GM23338 (cell line): ENCODE measurements around the gene ERC2. TPM values are rescaled to one million over a fixed set of nuclear protein-coding genes. Genes with fewer than 3 reads are reported as not detected.

Experiments used
- ATAC-seq: fragments of 200-7000 bp; cut with Tn5 transposase; 3 replicates; pipeline ENCODE4 v1.9.1; 2020
- DNase-seq: peaks from one replicate; pipeline ENCODE4 v3.0.0-alpha.2; 2015; ENCODE audit warnings: low spot score
- H2AFZ ChIP-seq: fragments of 200-600 bp; sonication (generic); 2 replicates; pipeline ENCODE4 v1.8.0; 2016; ENCODE audit warnings: antibody characterized with exemption, mild to moderate bottlenecking, moderate library complexity
- H3F3A ChIP-seq: fragments of 200-600 bp; sonication (generic); replicated peaks from 2 replicates; pipeline ENCODE4 v1.8.0; 2017; ENCODE audit warnings: antibody characterized with exemption, mixed run types, low read depth
- H3K27ac ChIP-seq: fragments of 200-600 bp; sonication (generic); 2 replicates; pipeline ENCODE4 v1.6.1; 2016; ENCODE audit warnings: low read depth
- H3K27me3 ChIP-seq: fragments of 200-600 bp; sonication (generic); 2 replicates; pipeline ENCODE4 v1.8.0; 2016; ENCODE audit warnings: mild to moderate bottlenecking, mixed run types, moderate library complexity; ENCODE audit not compliant: insufficient read depth
- H3K36me3 ChIP-seq: fragments of 200-600 bp; sonication (generic); 2 replicates; pipeline ENCODE4 v1.8.0; 2016; ENCODE audit warnings: mild to moderate bottlenecking; ENCODE audit not compliant: insufficient read depth
- H3K4me1 ChIP-seq: fragments of 200-600 bp; sonication (generic); 2 replicates; pipeline ENCODE4 v1.8.0; 2016; ENCODE audit warnings: mild to moderate bottlenecking, moderate library complexity; ENCODE audit not compliant: insufficient read depth
- H3K4me2 ChIP-seq: fragments of 200-600 bp; sonication (generic); 2 replicates; pipeline ENCODE4 v1.7.1; 2017; ENCODE audit warnings: mixed run types
- H3K4me3 ChIP-seq: fragments of 200-600 bp; sonication (generic); 2 replicates; pipeline ENCODE4 v1.6.1; 2016; ENCODE audit warnings: mixed run types
- H3K79me2 ChIP-seq: fragments of 200-600 bp; sonication (generic); replicated peaks from 2 replicates; pipeline ENCODE4 v1.8.0; 2017; ENCODE audit warnings: mild to moderate bottlenecking; ENCODE audit not compliant: insufficient read depth
- H3K9me2 ChIP-seq: fragments of 200-600 bp; sonication (generic); 2 replicates; pipeline ENCODE4 v1.8.0; 2017; ENCODE audit not compliant: insufficient read depth
- H4K20me1 ChIP-seq: fragments of 200-600 bp; sonication (generic); replicated peaks from 2 replicates; pipeline ENCODE4 v1.8.0; 2017; ENCODE audit warnings: mild to moderate bottlenecking; ENCODE audit not compliant: insufficient read depth
- H3K27ac Mint-ChIP-seq: 2 replicates; pipeline ENCODE4 v1.8.0; 2020; ENCODE audit warnings: inconsistent platforms, mild to moderate bottlenecking, moderate library complexity, mixed read lengths
- H3K27me3 Mint-ChIP-seq: 3 replicates; pipeline ENCODE4 v1.8.0; 2022; ENCODE audit warnings: low read depth, mild to moderate bottlenecking, moderate library complexity, mixed read lengths, inconsistent platforms; ENCODE audit not compliant: insufficient read depth, poor library complexity
- H3K36me3 Mint-ChIP-seq: 3 replicates; pipeline ENCODE4 v1.8.0; 2021; ENCODE audit warnings: low read depth, mild to moderate bottlenecking, inconsistent platforms, moderate library complexity, mixed read lengths
- H3K4me1 Mint-ChIP-seq: 3 replicates; pipeline ENCODE4 v1.8.0; 2020; ENCODE audit warnings: mild to moderate bottlenecking, inconsistent platforms, mixed read lengths
- H3K4me3 Mint-ChIP-seq: 3 replicates; pipeline ENCODE4 v1.8.0; 2021; ENCODE audit warnings: moderate library complexity, mild to moderate bottlenecking, inconsistent platforms, mixed read lengths
- H3K9me3 Mint-ChIP-seq: 3 replicates; pipeline ENCODE4 v1.8.0; 2020; ENCODE audit warnings: moderate library complexity, mild to moderate bottlenecking, inconsistent platforms, mixed read lengths
- CREB1 ChIP-seq: fragments of 250-450 bp; sonication (Bioruptor Pico); IDR thresholded peaks from 2 replicates; pipeline ENCODE4 v1.5.0; 2020; ENCODE audit warnings: low read depth, mild to moderate bottlenecking, moderate library complexity
- EZH2 ChIP-seq: fragments of 200-600 bp; sonication (generic); IDR thresholded peaks from one replicate; pipeline ENCODE4 v1.8.0; 2017; ENCODE audit warnings: antibody characterized with exemption, mild to moderate bottlenecking, low read depth; ENCODE audit not compliant: unreplicated experiment
- EZH2phosphoT487 ChIP-seq: fragments of 200-600 bp; sonication (generic); IDR thresholded peaks from one replicate; pipeline ENCODE4 v1.8.1; 2018; ENCODE audit warnings: antibody characterized with exemption; ENCODE audit not compliant: unreplicated experiment
- JUNB ChIP-seq: IDR thresholded peaks from one replicate; pipeline ENCODE4 v1.6.1; 2016; ENCODE audit warnings: antibody characterized with exemption; ENCODE audit not compliant: unreplicated experiment
- NANOG ChIP-seq: IDR thresholded peaks from 2 replicates; pipeline ENCODE4 v1.6.1; 2016; ENCODE audit warnings: antibody characterized with exemption, borderline replicate concordance
- POLR2AphosphoS5 ChIP-seq: IDR thresholded peaks from 2 replicates; pipeline ENCODE4 v1.6.1; 2016; ENCODE audit warnings: antibody characterized with exemption, low read depth
- STAT1 ChIP-seq: IDR thresholded peaks from one replicate; pipeline ENCODE4 v1.6.1; 2016; ENCODE audit warnings: antibody characterized with exemption; ENCODE audit not compliant: unreplicated experiment
- ZNF114 ChIP-seq: fragments of 250-450 bp; sonication (Bioruptor Pico); IDR thresholded peaks from 2 replicates; pipeline ENCODE4 v1.5.0; 2020; ENCODE audit warnings: mild to moderate bottlenecking, moderate library complexity
- ZNF331 ChIP-seq: fragments of 250-450 bp; sonication (Bioruptor Pico); IDR thresholded peaks from 2 replicates; pipeline ENCODE4 v1.5.0; 2020; ENCODE audit warnings: low read depth, mild to moderate bottlenecking, moderate library complexity
- polyA plus RNA-seq: library from polyadenylated mRNA; unstranded; fragments of >200 nt; fragmentation: Nextera tagmentation; extraction: Ambion mirVana; gene quantifications from 2 replicates; pipeline ENCODE4 v1.2.1, GENCODE V29; 2016
- total RNA-seq: library from RNA; depleted of rRNA; stranded (reverse); fragments of >200 nt; shearing (Covaris generic); gene quantifications from 2 replicates; pipeline ENCODE4 v1.2.3, GENCODE V29; 2014
- TF ChIP-seq, protein P1 (sequence below), 2 experiments: fragments of 200-600 bp in 1 of 2; sonication (generic) in 1 of 2; conservative IDR thresholded peaks; 2 replicates each; pipeline versions ENCODE4 v1.5.1 to v1.6.1; 2016 to 2017; ENCODE audit warnings: antibody characterized with exemption in 2 of 2, low read depth in 2 of 2, mild to moderate bottlenecking in 2 of 2, moderate library complexity in 1 of 2
- TF ChIP-seq, protein P2 (sequence below): fragments of 250-450 bp; sonication (Bioruptor Pico); IDR thresholded peaks from 2 replicates; pipeline ENCODE4 v1.5.0; 2020; ENCODE audit warnings: mild to moderate bottlenecking, moderate library complexity
- TF ChIP-seq, protein P3 (sequence below): IDR thresholded peaks from 2 replicates; pipeline ENCODE4 v1.6.1; 2016; ENCODE audit warnings: antibody characterized with exemption

The ERC2 gene
- total and polyA plus RNA-seq, 2 experiments from 2014 or later, result 11.8 to 13.7 TPM

DNA sequence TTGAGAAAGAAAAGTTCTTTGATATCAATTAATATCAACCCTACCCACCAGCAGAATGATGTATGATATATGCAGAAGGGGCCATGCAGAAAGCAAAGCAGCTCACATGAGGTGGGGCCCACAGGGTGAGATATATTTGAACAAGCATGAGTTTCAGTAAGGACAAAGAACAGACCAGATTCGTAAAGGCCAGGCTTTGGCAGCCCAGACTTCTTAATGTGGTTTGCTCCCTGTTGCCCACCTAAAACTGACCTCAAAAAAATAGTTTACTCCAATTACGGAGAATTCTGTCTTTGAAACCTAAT lies 725.5 kb downstream of the ERC2 start (continued):
- TF ChIP-seq JUNB (no peak), STAT1 (no peak), EZH2 (no peak), POLR2AphosphoS5 (no peak)
- TF ChIP-seq, protein P1, sequence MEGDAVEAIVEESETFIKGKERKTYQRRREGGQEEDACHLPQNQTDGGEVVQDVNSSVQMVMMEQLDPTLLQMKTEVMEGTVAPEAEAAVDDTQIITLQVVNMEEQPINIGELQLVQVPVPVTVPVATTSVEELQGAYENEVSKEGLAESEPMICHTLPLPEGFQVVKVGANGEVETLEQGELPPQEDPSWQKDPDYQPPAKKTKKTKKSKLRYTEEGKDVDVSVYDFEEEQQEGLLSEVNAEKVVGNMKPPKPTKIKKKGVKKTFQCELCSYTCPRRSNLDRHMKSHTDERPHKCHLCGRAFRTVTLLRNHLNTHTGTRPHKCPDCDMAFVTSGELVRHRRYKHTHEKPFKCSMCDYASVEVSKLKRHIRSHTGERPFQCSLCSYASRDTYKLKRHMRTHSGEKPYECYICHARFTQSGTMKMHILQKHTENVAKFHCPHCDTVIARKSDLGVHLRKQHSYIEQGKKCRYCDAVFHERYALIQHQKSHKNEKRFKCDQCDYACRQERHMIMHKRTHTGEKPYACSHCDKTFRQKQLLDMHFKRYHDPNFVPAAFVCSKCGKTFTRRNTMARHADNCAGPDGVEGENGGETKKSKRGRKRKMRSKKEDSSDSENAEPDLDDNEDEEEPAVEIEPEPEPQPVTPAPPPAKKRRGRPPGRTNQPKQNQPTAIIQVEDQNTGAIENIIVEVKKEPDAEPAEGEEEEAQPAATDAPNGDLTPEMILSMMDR (conservative IDR thresholded peaks at IDR 0.05; ENCODE audit: low read depth in 2 of 2), result no peak

DNA sequence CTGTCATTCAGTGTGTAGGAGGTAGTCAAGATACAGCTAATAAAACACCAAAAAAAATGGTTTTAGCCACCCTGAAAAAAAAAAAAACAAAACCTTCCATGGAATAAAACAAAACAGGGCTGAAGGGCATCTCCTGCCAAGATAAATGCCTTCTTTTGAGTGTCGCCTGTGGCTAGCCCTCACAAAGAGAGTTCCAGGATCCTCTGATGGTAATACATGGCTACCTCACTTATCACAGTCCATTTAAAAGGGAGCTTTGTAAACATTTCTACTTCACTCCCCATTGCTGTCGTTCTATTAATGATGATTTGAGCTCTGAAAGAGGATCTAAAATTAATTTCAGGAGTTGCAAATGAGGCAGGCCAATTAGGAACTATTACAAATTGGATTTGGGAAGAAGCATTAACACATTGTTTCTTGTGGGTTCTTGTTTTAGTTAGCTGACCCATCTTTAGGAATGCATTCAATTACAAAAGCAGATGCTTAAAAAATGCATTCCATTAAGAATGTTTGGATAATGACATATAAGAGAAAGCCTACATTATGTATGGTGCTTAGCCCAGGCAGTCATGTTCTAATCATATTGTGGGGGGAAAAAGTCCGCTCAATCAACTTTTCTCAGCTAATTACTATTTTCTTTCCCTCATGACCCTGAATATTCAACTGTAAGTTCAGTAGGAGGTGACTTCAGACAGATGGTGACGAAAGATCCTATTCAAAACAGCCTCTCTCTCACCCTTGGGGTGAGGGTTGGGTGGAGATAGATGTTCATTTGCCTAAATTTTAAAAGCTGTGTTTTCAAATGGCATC lies 726.0 kb downstream of the ERC2 start:
- Histone ChIP-seq H3F3A (no peaks in the 10 kb centered on the region), H4K20me1 (no peaks in the 10 kb centered on the region), H3K36me3 (no peaks in the 10 kb centered on the region), H3K79me2 (no peaks in the 10 kb centered on the region), H3K27me3 (no peaks in the 10 kb centered on the region), H3K9me2 (0 out of 2 replicates have a peak, but pooled peaks cover 6% of the 10 kb centered on the region), H3K4me1 (no peaks in the 10 kb centered on the region), H3K4me2 (no peak overlapping the region), H2AFZ (no peak overlapping the region), H3K27ac (no peak overlapping the region), H3K4me3 (no peak overlapping the region)
- Mint-ChIP-seq H3K4me3 (no peak overlapping the region), H3K4me1 (peaks cover 7% of the 10 kb centered on the region; the same call in 2 of the 3 replicates), H3K27me3 (peaks cover 2% of the 10 kb centered on the region), H3K9me3 (peaks cover 3% of the 10 kb centered on the region; the same call in 1 of the 3 replicates), H3K27ac (no peak overlapping the region), H3K36me3 (no peaks in the 10 kb centered on the region)
- ATAC-seq, result no peak
- DNase-seq, result no peak
- TF ChIP-seq, protein P1 (conservative IDR thresholded peaks at IDR 0.05; ENCODE audit: low read depth in 2 of 2), result no peak
- TF ChIP-seq POLR2AphosphoS5 (no peak), ZNF114 (CRISPR knock-in tag) (no peak), CREB1 (CRISPR knock-in tag) (no peak), EZH2phosphoT487 (no peak), STAT1 (no peak), JUNB (no peak), ZNF331 (CRISPR knock-in tag) (no peak), EZH2 (no peak), NANOG (no peak)
- TF ChIP-seq, protein P2, sequence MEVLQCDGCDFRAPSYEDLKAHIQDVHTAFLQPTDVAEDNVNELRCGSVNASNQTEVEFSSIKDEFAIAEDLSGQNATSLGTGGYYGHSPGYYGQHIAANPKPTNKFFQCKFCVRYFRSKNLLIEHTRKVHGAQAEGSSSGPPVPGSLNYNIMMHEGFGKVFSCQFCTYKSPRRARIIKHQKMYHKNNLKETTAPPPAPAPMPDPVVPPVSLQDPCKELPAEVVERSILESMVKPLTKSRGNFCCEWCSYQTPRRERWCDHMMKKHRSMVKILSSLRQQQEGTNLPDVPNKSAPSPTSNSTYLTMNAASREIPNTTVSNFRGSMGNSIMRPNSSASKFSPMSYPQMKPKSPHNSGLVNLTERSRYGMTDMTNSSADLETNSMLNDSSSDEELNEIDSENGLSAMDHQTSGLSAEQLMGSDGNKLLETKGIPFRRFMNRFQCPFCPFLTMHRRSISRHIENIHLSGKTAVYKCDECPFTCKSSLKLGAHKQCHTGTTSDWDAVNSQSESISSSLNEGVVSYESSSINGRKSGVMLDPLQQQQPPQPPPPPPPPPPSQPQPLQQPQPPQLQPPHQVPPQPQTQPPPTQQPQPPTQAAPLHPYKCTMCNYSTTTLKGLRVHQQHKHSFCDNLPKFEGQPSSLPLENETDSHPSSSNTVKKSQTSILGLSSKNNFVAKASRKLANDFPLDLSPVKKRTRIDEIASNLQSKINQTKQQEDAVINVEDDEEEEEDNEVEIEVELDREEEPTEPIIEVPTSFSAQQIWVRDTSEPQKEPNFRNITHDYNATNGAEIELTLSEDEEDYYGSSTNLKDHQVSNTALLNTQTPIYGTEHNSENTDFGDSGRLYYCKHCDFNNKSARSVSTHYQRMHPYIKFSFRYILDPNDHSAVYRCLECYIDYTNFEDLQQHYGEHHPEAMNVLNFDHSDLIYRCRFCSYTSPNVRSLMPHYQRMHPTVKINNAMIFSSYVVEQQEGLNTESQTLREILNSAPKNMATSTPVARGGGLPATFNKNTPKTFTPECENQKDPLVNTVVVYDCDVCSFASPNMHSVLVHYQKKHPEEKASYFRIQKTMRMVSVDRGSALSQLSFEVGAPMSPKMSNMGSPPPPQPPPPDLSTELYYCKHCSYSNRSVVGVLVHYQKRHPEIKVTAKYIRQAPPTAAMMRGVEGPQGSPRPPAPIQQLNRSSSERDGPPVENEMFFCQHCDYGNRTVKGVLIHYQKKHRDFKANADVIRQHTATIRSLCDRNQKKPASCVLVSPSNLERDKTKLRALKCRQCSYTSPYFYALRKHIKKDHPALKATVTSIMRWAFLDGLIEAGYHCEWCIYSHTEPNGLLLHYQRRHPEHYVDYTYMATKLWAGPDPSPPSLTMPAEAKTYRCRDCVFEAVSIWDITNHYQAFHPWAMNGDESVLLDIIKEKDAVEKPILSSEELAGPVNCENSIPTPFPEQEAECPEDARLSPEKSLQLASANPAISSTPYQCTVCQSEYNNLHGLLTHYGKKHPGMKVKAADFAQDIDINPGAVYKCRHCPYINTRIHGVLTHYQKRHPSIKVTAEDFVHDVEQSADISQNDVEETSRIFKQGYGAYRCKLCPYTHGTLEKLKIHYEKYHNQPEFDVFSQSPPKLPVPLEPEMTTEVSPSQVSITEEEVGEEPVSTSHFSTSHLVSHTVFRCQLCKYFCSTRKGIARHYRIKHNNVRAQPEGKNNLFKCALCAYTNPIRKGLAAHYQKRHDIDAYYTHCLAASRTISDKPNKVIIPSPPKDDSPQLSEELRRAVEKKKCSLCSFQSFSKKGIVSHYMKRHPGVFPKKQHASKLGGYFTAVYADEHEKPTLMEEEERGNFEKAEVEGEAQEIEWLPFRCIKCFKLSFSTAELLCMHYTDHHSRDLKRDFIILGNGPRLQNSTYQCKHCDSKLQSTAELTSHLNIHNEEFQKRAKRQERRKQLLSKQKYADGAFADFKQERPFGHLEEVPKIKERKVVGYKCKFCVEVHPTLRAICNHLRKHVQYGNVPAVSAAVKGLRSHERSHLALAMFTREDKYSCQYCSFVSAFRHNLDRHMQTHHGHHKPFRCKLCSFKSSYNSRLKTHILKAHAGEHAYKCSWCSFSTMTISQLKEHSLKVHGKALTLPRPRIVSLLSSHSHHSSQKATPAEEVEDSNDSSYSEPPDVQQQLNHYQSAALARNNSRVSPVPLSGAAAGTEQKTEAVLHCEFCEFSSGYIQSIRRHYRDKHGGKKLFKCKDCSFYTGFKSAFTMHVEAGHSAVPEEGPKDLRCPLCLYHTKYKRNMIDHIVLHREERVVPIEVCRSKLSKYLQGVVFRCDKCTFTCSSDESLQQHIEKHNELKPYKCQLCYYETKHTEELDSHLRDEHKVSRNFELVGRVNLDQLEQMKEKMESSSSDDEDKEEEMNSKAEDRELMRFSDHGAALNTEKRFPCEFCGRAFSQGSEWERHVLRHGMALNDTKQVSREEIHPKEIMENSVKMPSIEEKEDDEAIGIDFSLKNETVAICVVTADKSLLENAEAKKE, result no peak
- TF ChIP-seq, protein P3, sequence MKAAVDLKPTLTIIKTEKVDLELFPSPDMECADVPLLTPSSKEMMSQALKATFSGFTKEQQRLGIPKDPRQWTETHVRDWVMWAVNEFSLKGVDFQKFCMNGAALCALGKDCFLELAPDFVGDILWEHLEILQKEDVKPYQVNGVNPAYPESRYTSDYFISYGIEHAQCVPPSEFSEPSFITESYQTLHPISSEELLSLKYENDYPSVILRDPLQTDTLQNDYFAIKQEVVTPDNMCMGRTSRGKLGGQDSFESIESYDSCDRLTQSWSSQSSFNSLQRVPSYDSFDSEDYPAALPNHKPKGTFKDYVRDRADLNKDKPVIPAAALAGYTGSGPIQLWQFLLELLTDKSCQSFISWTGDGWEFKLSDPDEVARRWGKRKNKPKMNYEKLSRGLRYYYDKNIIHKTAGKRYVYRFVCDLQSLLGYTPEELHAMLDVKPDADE, result no peak
